ENCODE measurements around the gene DCTN5.

- no peak for TF ChIP-seq CTCF (IDR thresholded peaks at IDR 0.05; ENCODE audit: borderline replicate concordance, extremely low read depth, low read length, poor library complexity, severe bottlenecking)
- no peak for TF ChIP-seq EZH2 (IDR thresholded peaks at IDR 0.05; ENCODE audit: borderline replicate concordance, low read depth, low read length, severe bottlenecking)
Measured at GRCh38 chr16:23667355-23667659, 26.0 kb downstream of the DCTN5 start.

Measured in DND-41 (cell line).